ENCODE data around the gene PRSS22.

- TF ChIP-seq TAF1 (IDR thresholded peaks at IDR 0.05; ENCODE audit: borderline replicate concordance, insufficient read depth, low read length) (no peak), SIN3A (IDR thresholded peaks at IDR 0.05; ENCODE audit: borderline replicate concordance, insufficient read depth, low read length) (no peak)
- TF ChIP-seq, protein P1, sequence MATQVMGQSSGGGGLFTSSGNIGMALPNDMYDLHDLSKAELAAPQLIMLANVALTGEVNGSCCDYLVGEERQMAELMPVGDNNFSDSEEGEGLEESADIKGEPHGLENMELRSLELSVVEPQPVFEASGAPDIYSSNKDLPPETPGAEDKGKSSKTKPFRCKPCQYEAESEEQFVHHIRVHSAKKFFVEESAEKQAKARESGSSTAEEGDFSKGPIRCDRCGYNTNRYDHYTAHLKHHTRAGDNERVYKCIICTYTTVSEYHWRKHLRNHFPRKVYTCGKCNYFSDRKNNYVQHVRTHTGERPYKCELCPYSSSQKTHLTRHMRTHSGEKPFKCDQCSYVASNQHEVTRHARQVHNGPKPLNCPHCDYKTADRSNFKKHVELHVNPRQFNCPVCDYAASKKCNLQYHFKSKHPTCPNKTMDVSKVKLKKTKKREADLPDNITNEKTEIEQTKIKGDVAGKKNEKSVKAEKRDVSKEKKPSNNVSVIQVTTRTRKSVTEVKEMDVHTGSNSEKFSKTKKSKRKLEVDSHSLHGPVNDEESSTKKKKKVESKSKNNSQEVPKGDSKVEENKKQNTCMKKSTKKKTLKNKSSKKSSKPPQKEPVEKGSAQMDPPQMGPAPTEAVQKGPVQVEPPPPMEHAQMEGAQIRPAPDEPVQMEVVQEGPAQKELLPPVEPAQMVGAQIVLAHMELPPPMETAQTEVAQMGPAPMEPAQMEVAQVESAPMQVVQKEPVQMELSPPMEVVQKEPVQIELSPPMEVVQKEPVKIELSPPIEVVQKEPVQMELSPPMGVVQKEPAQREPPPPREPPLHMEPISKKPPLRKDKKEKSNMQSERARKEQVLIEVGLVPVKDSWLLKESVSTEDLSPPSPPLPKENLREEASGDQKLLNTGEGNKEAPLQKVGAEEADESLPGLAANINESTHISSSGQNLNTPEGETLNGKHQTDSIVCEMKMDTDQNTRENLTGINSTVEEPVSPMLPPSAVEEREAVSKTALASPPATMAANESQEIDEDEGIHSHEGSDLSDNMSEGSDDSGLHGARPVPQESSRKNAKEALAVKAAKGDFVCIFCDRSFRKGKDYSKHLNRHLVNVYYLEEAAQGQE (IDR thresholded peaks at IDR 0.05; ENCODE audit: insufficient read depth in 1 of 2, low read depth in 2 of 2, low read length in 2 of 2) = no peak
Measured at GRCh38 chr16:2820836-2821486, 37.0 kb downstream of the PRSS22 start.
